Stimulated activated CD4-positive, alpha-beta T cell treated with anti-CD3 and anti-CD28 coated beads, Interleukin-1b, Interleukin-23, amount 100 ng/mL, for 24 hours (primary cell): ENCODE measurements around the gene RINL.
"Not testable (repeated sequence)": the region's sequence is repeated elsewhere in the genome, so short reads cannot be mapped to it uniquely, and the experiment has no call there.

Experiments
- DNase-seq, 4 experiments: peaks; one replicate each; pipeline ENCODE4 v3.0.0-alpha.2; 2020; ENCODE audit warnings: low read depth in 4 of 4, low spot score in 1 of 4

The RINL gene

GRCh38 chr19:38836159-38836982 is 41.7 kb downstream of the RINL start:
- no peak for DNase-seq

DNA sequence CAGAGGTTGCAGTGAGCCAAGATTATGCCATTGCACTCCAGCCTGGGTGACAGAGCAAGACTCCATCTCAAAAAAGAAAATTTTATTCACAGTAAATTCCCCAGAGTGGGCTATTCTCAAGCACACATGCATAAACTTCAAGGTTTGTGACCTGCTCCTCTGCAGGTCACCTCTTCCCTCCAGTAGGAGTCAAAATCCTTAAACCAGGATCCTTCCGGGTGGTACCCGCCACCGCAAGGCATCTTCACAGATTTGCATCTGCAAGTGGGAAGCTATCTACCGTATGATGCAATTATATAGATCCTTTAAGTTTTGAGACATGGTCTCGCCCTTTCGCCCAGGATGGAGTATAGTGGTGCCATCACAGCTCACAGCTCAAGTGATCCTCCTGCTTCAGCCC is 43.5 kb downstream of the RINL start:
- no peak for DNase-seq

- DNase-seq, result no peak
Measured at GRCh38 chr19:38834104-38834490, 44.0 kb downstream of the RINL start.

DNA sequence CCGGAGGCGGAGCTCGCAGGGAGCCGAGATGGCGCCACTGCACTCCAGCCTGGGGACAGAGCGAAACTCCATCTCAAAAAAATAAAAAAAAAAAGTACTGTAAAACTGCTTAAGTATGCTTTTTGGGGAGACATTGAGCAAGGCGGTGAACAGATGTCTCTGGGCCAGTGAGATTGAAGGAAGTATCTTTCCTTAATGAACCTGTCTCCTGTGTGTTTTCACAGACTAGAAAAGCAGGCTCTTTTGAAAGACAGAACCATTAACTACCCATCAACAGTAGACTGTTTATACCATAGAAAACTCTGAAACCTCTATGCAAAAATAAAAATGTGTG is 45.0 kb downstream of the RINL start:
- DNase-seq, result no peak

DNA sequence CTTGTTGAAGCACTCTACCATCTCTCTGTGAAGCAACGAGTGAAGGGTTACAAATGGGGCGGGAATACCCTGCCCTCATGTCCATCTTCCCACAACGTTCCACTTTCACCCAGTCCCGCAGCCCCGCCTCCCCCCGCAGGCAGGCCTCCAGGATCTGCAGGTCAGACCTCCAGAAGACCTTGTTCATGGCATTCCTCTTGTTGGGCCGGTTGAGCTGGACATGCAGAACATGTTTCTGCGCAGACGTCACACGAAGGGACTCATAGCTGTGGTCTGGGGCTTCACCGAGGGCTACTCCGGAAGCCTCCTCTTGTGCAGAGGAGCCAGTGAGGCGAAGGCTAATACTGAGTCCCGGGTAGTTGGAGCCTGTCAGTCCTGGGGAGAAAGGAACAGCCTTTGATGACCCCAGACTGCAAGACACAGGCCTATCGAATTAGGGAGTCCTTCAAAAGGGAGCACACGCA is 46.9 kb downstream of the RINL start:
- DNase-seq, result no peak

DNA sequence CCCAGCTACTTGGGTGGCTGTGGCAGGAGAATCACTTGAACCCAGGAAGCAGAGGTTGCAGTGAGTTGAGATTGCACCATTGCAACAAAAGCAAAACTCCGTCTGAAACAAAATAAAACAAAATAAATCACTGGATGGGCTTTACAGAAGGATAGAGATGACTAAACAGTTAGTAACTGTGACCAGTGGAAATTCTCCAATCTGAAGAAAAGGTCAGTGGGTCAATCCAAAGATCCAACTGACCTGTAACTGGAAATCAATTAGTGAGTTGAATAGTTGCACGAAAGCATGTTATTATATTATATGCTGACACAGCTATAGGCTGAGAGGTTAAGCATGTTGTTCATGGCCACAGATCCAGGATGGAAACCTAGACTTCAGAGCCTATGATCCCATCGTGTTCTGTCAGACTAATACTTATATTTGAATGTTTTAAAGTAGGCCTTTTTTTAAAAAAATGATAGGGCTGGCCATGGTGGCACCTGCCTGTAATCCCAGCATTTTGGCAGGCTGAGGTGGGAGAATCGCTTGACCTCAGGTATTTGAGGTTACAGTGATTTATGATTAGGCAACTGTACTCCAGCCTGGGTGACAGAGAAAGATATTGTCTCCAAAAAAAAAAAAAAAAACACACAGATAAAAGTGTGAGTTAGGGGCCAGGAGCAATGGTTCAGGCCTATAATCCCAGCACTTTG is 47.9 kb downstream of the RINL start:
- no peak for DNase-seq

DNA sequence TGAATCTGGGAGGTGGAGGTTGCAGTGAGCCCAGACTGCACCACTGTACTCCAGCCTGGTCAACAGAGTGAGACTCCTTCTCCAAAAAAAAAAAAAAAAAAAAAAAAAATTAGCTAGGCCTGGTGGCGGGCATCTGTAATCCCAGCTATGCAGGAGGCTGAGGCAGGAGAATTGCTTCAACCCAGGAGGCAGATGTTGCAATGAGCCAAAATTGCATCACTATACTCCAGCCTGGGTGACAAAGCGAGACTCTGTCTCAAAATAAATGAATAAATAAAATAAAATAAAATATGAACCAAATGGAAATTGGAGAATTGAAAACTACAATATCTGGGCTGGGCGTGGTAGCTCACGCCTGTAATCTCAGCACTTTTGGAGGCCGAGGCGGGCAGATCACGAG is 48.9 kb downstream of the RINL start:
- not testable (repeated sequence) for DNase-seq

GRCh38 chr19:38826856-38827551 is 51.1 kb downstream of the RINL start:
- DNase-seq, result no peak

GRCh38 chr19:38825936-38826335 is 52.1 kb downstream of the RINL start:
- DNase-seq, result not testable (repeated sequence)

- DNase-seq, result not testable (repeated sequence)
Measured at GRCh38 chr19:38821230-38821825, 56.7 kb downstream of the RINL start.

GRCh38 chr19:38819231-38819920 is 58.7 kb downstream of the RINL start:
- DNase-seq, result no peak
